A673 (cell line): ENCODE measurements around the gene AVPR2. TPM values are rescaled to one million over a fixed set of nuclear protein-coding genes. Genes with fewer than 3 reads are reported as not detected.
A peak's percentile ranks its signal among the peaks of the same experiment; 100 is the strongest.

Experiments
- BruUV-seq: library from RNA; stranded (reverse); fragments of 400-500 nt; replicated peaks from 2 replicates; lab custom pipeline; 2021; lab: Mats Ljungman, UMichigan
- CTCF ChIA-PET: fragments of 300-600 bp; sonication (Branson Sonifier 250); formaldehyde crosslinking; loops from one replicate; lab custom pipeline; 2022; ENCODE audit warnings: antibody characterized with exemption; lab: Charles Lee
- POLR2A ChIA-PET: fragments of 300-600 bp; sonication (Branson Sonifier 250); formaldehyde crosslinking; loops from one replicate; lab custom pipeline; 2022; ENCODE audit warnings: antibody characterized with exemption; ENCODE audit not compliant: low non-redundant PET; lab: Charles Lee
- DNase-seq: peaks from one replicate; pipeline ENCODE4 v3.0.0-alpha.2; 2015; ENCODE audit warnings: low spot score
- H3K27ac ChIP-seq: fragments of 200-600 bp; sonication (generic); 2 replicates; pipeline ENCODE4 v1.5.1; 2016; ENCODE audit warnings: mixed run types, low read depth, mild to moderate bottlenecking, mixed read lengths, antibody characterized with exemption, low read length; ENCODE audit not compliant: poor library complexity, severe bottlenecking
- H3K27me3 ChIP-seq: fragments of 200-600 bp; sonication (generic); replicated peaks from 2 replicates; pipeline ENCODE4 v1.6.1; 2017; ENCODE audit warnings: mixed run types, low read depth, mild to moderate bottlenecking, mixed read lengths, antibody characterized with exemption, low read length; ENCODE audit not compliant: insufficient read depth, poor library complexity
- H3K36me3 ChIP-seq: fragments of 200-600 bp; sonication (generic); 2 replicates; pipeline ENCODE4 v1.6.1; 2016; ENCODE audit warnings: mixed run types, mild to moderate bottlenecking, mixed read lengths, antibody characterized with exemption, low read length; ENCODE audit not compliant: insufficient read depth, poor library complexity, severe bottlenecking
- H3K4me1 ChIP-seq: fragments of 200-600 bp; sonication (generic); 2 replicates; pipeline ENCODE4 v1.6.1; 2017; ENCODE audit warnings: mixed run types, mild to moderate bottlenecking, mixed read lengths, antibody characterized with exemption, low read length; ENCODE audit not compliant: insufficient read depth, poor library complexity, severe bottlenecking
- H3K4me3 ChIP-seq: fragments of 200-600 bp; sonication (generic); 2 replicates; pipeline ENCODE4 v1.5.1; 2016; ENCODE audit warnings: low read depth, mixed run types, mild to moderate bottlenecking, mixed read lengths, low read length; ENCODE audit not compliant: poor library complexity, severe bottlenecking
- H3K9me3 ChIP-seq: fragments of 200-600 bp; sonication (generic); 2 replicates; pipeline ENCODE4 v1.6.1; 2016; ENCODE audit warnings: mixed run types, low read depth, mild to moderate bottlenecking, mixed read lengths, antibody characterized with exemption, low read length; ENCODE audit not compliant: poor library complexity, severe bottlenecking
- CTCF ChIP-seq: fragments of 300-800, 200-600 bp; sonication (generic); conservative IDR thresholded peaks from 2 replicates; pipeline ENCODE4 v1.5.1; 2017; ENCODE audit warnings: low read depth, mild to moderate bottlenecking, antibody characterized with exemption, low read length, moderate library complexity, mixed read lengths
- EZH2 ChIP-seq: fragments of 200-600 bp; sonication (generic); IDR thresholded peaks from 2 replicates; pipeline ENCODE4 v1.6.1; 2017; ENCODE audit warnings: borderline replicate concordance, low read depth, mild to moderate bottlenecking, mixed read lengths, antibody characterized with exemption, low read length; ENCODE audit not compliant: poor library complexity, severe bottlenecking
- intact Hi-C: fragments of 100-400 bp; cut with micrococcal nuclease; formaldehyde crosslinking; loops from one replicate; pipeline ENCODE4 v1.10.0; 2022; ENCODE audit not compliant: unreplicated experiment
- total RNA-seq: library from RNA; stranded (reverse); gene quantifications from 2 replicates; pipeline ENCODE4 v1.2.3, GENCODE V29; 2021

AVPR2 gene
- total RNA-seq, 1 experiment from 2014 or later, result not detected

- ChIA-PET POLR2A (interaction anchor here (0.7 to 1.1 kb wide), 2 partner anchors 17 to 413 kb away, joined by 4 to 8 read pairs; no protein-coding TSS in a partner anchor), CTCF (no interaction called here)
- no peak for TF ChIP-seq CTCF
- no peak for TF ChIP-seq EZH2
- intact Hi-C loops, result loop anchor here (10.0 kb wide), 1 partner anchor 395 kb away; no protein-coding TSS in a partner anchor
- DNase-seq, result no peak
- H3K36me3 ChIP-seq, result peaks cover 59% of the 10 kb centered on the region
- BruUV-seq, result no TSS peak
- peaks cover 5% of the 10 kb centered on the region for H3K4me1 ChIP-seq
- no peak overlapping the region for H3K4me3 ChIP-seq
- no peaks in the 10 kb centered on the region for H3K27me3 ChIP-seq
- no peaks in the 10 kb centered on the region for H3K9me3 ChIP-seq
- H3K27ac ChIP-seq, result no peak overlapping the region
Measured at GRCh38 chrX:153950127-153950526, 45.7 kb downstream of the AVPR2 start.

GRCh38 chrX:153951683-153952372, 47.4 kb downstream of the AVPR2 start:
- no peak for DNase-seq
- ChIA-PET CTCF (no interaction called here), POLR2A (no interaction called here)
- intact Hi-C loops, result loop anchor here (10.0 kb wide), 1 partner anchor 397 kb away; no protein-coding TSS in a partner anchor
- BruUV-seq, result TSS peak; percentile 2
- Histone ChIP-seq H3K36me3 (peaks cover 76% of the 10 kb centered on the region), H3K4me1 (peaks cover 5% of the 10 kb centered on the region), H3K27me3 (no peaks in the 10 kb centered on the region), H3K27ac (no peak overlapping the region), H3K9me3 (no peaks in the 10 kb centered on the region), H3K4me3 (no peak overlapping the region)
- TF ChIP-seq EZH2 (no peak), CTCF (no peak)

- TF ChIP-seq EZH2, result no peak
- no peak for TF ChIP-seq CTCF
- DNase-seq, result no peak
- ChIA-PET CTCF (no interaction called here), POLR2A (no interaction called here)
- no peak overlapping the region for H3K4me3 ChIP-seq
- no peaks in the 10 kb centered on the region for H3K27me3 ChIP-seq
- peaks cover 5% of the 10 kb centered on the region for H3K4me1 ChIP-seq
- no TSS peak for BruUV-seq
- intact Hi-C loops, result loop anchor here (10.0 kb wide), 1 partner anchor 398 kb away; no protein-coding TSS in a partner anchor
- peaks cover 83% of the 10 kb centered on the region for H3K36me3 ChIP-seq
- H3K9me3 ChIP-seq, result no peaks in the 10 kb centered on the region
- peak overlapping the region; percentile 72 for H3K27ac ChIP-seq
Measured at GRCh38 chrX:153952373-153953026, 48.0 kb downstream of the AVPR2 start.
